OCI-LY7 (cell line): ENCODE data around the gene POLD2.

Experiments
- EZH2phosphoT487 ChIP-seq: fragments of 200-600 bp; sonication (generic); IDR thresholded peaks from 2 replicates; pipeline ENCODE4 v1.6.1; 2018; ENCODE audit warnings: low read depth, borderline replicate concordance, mild to moderate bottlenecking, mixed run types, antibody characterized with exemption, low read length, moderate library complexity, mixed read lengths
- TF ChIP-seq, protein P1 (sequence below): fragments of 200-600 bp; sonication (generic); conservative IDR thresholded peaks from 2 replicates; pipeline ENCODE4 v1.5.1; 2014; ENCODE audit warnings: mild to moderate bottlenecking, antibody characterized with exemption, low read length, moderate library complexity, mixed read lengths

DNA sequence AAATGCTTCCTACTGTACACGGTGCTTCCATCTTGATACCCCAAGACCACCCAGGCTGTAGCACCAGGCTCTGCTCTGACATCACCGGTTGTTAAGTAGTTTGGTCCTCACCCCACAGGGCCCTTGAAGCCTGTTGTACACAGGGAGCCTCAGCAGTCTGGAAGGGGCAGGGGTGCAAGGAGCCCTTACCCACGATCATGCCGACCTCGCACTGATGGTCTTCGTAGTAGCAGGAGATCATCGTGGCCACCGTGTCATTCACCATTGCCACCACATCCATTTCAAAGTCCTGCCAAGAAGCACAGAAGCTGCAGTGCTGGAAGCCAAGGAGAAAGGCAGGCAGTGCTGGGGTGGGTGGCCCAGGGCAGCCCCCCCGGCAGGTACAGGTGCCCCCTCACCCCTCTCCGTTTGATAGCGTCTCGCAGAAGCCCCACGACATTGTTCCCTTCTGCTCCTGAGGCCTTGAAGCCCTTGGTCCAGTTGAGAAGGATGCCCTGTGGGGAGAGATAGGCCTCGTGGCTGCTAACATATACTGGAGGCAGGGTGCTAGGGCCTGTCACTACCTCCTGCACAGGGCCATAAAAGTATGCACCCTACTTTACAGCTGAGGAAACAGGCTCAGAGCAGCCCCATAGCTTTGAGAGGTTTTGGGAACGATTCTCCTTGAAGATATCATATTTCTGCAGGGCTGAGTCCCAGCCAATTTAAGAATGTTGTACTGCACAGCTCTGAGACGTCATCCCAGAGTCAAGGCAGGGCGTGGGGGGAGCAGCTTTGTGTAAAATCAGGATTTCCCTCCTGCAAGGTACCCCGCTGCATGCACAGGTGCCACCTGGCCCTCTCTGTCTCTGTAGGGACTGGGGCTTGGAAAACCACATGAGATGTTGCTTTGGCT, 26.5 kb upstream of the POLD2 start:
- TF ChIP-seq, protein P1, sequence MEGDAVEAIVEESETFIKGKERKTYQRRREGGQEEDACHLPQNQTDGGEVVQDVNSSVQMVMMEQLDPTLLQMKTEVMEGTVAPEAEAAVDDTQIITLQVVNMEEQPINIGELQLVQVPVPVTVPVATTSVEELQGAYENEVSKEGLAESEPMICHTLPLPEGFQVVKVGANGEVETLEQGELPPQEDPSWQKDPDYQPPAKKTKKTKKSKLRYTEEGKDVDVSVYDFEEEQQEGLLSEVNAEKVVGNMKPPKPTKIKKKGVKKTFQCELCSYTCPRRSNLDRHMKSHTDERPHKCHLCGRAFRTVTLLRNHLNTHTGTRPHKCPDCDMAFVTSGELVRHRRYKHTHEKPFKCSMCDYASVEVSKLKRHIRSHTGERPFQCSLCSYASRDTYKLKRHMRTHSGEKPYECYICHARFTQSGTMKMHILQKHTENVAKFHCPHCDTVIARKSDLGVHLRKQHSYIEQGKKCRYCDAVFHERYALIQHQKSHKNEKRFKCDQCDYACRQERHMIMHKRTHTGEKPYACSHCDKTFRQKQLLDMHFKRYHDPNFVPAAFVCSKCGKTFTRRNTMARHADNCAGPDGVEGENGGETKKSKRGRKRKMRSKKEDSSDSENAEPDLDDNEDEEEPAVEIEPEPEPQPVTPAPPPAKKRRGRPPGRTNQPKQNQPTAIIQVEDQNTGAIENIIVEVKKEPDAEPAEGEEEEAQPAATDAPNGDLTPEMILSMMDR, result no peak
- TF ChIP-seq EZH2phosphoT487, result no peak
